Peyer's patch (tissue), 4 donors: ENCODE measurements around the gene ENDOU. TPM values are rescaled to one million over a fixed set of nuclear protein-coding genes. Genes with fewer than 3 reads are reported as not detected.

Experiments used
- DNase-seq, 3 donors: peaks; one replicate each; pipeline ENCODE4 v3.0.0-alpha.2; 2017 to 2019
- H3K27ac ChIP-seq, 4 donors: fragments of 200-600 bp; sonication (generic); one replicate each; pipeline ENCODE4 v1.5.1; 2016 to 2019
- H3K27me3 ChIP-seq, 2 donors: fragments of 200-600 bp; sonication (generic); one replicate each; pipeline ENCODE4 v1.5.1; 2019
- H3K36me3 ChIP-seq, 3 donors: fragments of 200-600 bp; sonication (generic); one replicate each; pipeline ENCODE4 v1.5.1; 2016 to 2019
- H3K4me1 ChIP-seq, 4 donors: fragments of 200-600 bp; sonication (generic); one replicate each; pipeline ENCODE4 v1.5.1; 2016 to 2019
- H3K4me3 ChIP-seq, 4 donors: fragments of 200-600 bp; sonication (generic); 1 replicate in 3 of 4; 2 replicates in 1 of 4; pipeline ENCODE4 v1.5.1; 2016 to 2019; ENCODE audit warnings: mild to moderate bottlenecking in 1 of 4
- H3K9me3 ChIP-seq, 4 donors: fragments of 200-600 bp; sonication (generic); one replicate each; pipeline ENCODE4 v1.5.1; 2016 to 2019; ENCODE audit warnings: mild to moderate bottlenecking in 1 of 4
- CTCF ChIP-seq, 6 experiments: fragments of 450-650 bp in 4 of 6; fragments of 200-600 bp in 2 of 6; sonication (generic) in 1 of 6; IDR thresholded peaks; one replicate each; pipeline ENCODE4 v1.5.1; 2017 to 2019; ENCODE audit warnings: antibody characterized with exemption in 6 of 6, mild to moderate bottlenecking in 3 of 6, moderate library complexity in 1 of 6
- POLR2A ChIP-seq, 2 donors: fragments of 450-650 bp; IDR thresholded peaks; one replicate each; pipeline ENCODE4 v1.5.1; 2017; ENCODE audit warnings: antibody characterized with exemption in 2 of 2, mild to moderate bottlenecking in 2 of 2, moderate library complexity in 2 of 2
- total RNA-seq, 4 donors: library from RNA; depleted of rRNA; stranded (reverse); fragments of >200 nt; gene quantifications; one replicate each; pipeline ENCODE4 v1.1.0, GENCODE V29; 2016

Gene ENDOU
- total RNA-seq, 4 donors from 2014 or later, result not detected

DNA sequence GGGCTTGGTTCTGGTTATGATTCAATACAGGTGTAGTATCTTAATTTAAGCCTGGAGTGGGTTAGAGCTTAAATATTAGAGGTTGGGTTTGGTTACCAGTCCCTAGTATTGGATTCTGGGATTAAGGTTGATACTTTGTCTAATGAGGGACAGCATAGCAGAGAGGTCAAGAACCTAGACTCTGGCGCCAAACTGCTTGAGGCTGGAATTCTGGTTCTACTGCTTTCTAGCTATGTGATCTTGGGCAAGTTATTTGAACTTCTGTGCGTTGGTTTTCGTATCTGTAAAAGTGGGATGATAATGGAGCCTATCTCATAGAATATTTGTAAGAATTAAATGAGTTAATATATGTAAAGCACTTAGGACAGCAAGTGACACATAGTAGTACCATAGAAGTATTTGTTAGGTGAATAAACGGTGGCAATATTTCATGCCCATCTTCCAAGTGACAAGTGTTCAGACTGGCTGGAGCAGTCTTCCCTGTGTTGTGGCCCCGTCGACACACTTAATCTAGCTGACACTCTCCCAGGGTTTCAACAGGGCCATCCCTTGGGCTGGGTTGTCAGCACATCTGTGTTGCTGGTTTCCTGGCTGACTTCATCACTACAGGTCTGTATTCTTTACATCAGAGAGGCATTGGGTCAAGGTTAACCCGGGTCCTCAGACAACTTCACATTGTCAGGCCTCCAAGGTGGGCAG is 3.0 kb downstream of the ENDOU start:
- no peak for TF ChIP-seq CTCF (IDR thresholded peaks at IDR 0.05)
- peak in 1 of 3 donors; percentile 31 for DNase-seq
- Histone ChIP-seq H3K27me3 (no peaks in the 10 kb centered on the region), H3K36me3 (peaks cover 0 to 12% (median 0%) of the 10 kb centered on the region in 3 donors), H3K27ac (no peak overlapping the region), H3K9me3 (no peaks in the 10 kb centered on the region), H3K4me3 (no peak overlapping the region), H3K4me1 (peaks cover 0 to 10% (median under 1%) of the 10 kb centered on the region in 4 donors)

DNA sequence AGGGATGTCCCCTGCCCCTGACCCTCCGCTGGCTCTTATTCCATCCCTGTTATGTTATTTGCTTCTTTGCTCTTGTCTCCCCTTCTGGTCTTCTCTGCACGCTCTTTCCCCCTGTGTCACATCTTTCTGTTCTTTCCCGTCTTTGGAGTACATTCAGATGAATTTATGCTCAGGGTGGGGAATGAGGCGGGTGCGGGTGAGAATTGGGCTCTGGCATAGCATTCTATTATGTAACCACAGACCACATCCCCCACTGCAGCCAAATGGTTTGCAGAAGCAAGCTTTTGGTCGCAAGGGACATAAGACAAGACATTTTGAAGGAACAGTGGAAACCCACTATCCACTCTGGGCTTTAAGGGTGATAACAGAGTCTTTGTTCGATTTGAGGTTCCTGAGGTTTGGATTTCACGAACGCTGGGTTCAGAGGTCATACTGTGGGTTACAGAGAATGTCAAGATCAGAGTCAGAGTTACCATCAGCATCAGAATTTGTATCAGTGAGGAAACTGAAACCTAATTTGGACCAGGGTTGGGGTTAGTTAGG is 3.8 kb downstream of the ENDOU start:
- peak in 1 of 3 donors; percentile 28 for DNase-seq

GRCh38 chr12:47718531-47718930 is 6.8 kb downstream of the ENDOU start:
- H3K9me3 ChIP-seq, result no peaks in the 10 kb centered on the region
- no peaks in the 10 kb centered on the region for H3K27me3 ChIP-seq
- H3K4me1 ChIP-seq, result peaks cover 0 to 28% (median 2%) of the 10 kb centered on the region in 4 donors
- no peak for DNase-seq
- no peak overlapping the region for H3K4me3 ChIP-seq
- TF ChIP-seq POLR2A (IDR thresholded peaks at IDR 0.05) (no peak), CTCF (IDR thresholded peaks at IDR 0.05) (no peak)
- H3K27ac ChIP-seq, result peak overlapping the region in 3 of 4 donors; percentile 61 to 86 (median 72)
- H3K36me3 ChIP-seq, result peaks cover 0 to 12% (median 0%) of the 10 kb centered on the region in 3 donors

More for the DNA sequence above, 3.8 kb downstream of the ENDOU start:
- Histone ChIP-seq H3K4me3 (no peak overlapping the region), H3K36me3 (peaks cover 0 to 12% (median 0%) of the 10 kb centered on the region in 3 donors), H3K4me1 (peaks cover 0 to 16% (median 2%) of the 10 kb centered on the region in 4 donors), H3K9me3 (no peaks in the 10 kb centered on the region), H3K27ac (no peak overlapping the region), H3K27me3 (no peaks in the 10 kb centered on the region)
- TF ChIP-seq CTCF (IDR thresholded peaks at IDR 0.05), result no peak
- no peak for TF ChIP-seq POLR2A (IDR thresholded peaks at IDR 0.05)

- Histone ChIP-seq H3K4me1 (peaks cover 0 to 28% (median 2%) of the 10 kb centered on the region in 4 donors), H3K4me3 (no peak overlapping the region), H3K27me3 (no peaks in the 10 kb centered on the region), H3K9me3 (no peaks in the 10 kb centered on the region), H3K36me3 (peaks cover 0 to 5% (median 0%) of the 10 kb centered on the region in 3 donors), H3K27ac (peak overlapping the region; percentile 58 to 86 (median 66))
- TF ChIP-seq CTCF (IDR thresholded peaks at IDR 0.05) (peak in 5 of 6 experiments; percentile 9 to 66 (median 62)), POLR2A (IDR thresholded peaks at IDR 0.05) (no peak)
- peak; percentile 32 to 82 (median 79) for DNase-seq
These were observed 7.7 kb downstream of the ENDOU start for GRCh38 chr12:47717443-47718193.

GRCh38 chr12:47717046-47717442 is 8.2 kb downstream of the ENDOU start:
- peak overlapping the region; percentile 9 to 86 (median 50) for H3K27ac ChIP-seq
- H3K36me3 ChIP-seq, result peaks cover 0 to 5% (median 0%) of the 10 kb centered on the region in 3 donors
- H3K9me3 ChIP-seq, result no peaks in the 10 kb centered on the region
- no peak for DNase-seq
- H3K27me3 ChIP-seq, result no peaks in the 10 kb centered on the region
- H3K4me3 ChIP-seq, result no peak overlapping the region
- TF ChIP-seq CTCF (IDR thresholded peaks at IDR 0.05) (no peak), POLR2A (IDR thresholded peaks at IDR 0.05) (no peak)
- peaks cover 0 to 28% (median 2%) of the 10 kb centered on the region in 4 donors for H3K4me1 ChIP-seq
